Parathyroid adenoma (tissue), 2 donors: ENCODE results near the gene PRDM15.

Source experiments
- H2AFZ ChIP-seq: fragments of 300-600 bp; sonication (generic); one replicate; pipeline ENCODE4 v1.7.0; 2017; ENCODE audit warnings: antibody characterized with exemption, mild to moderate bottlenecking
- H3K27ac ChIP-seq: fragments of 300-600 bp; sonication (generic); one replicate; pipeline ENCODE4 v1.7.0; 2017
- H3K27me3 ChIP-seq: fragments of 300-600 bp; sonication (generic); one replicate; pipeline ENCODE4 v1.7.0; 2017; ENCODE audit warnings: low read length; ENCODE audit not compliant: control insufficient read depth, insufficient read depth
- H3K36me3 ChIP-seq: fragments of 300-600 bp; sonication (generic); one replicate; pipeline ENCODE4 v1.7.0; 2017; ENCODE audit warnings: low read length; ENCODE audit not compliant: control insufficient read depth, insufficient read depth
- H3K4me1 ChIP-seq: fragments of 300-600 bp; sonication (generic); one replicate; pipeline ENCODE4 v1.7.0; 2017; ENCODE audit warnings: control low read depth
- H3K4me2 ChIP-seq: fragments of 300-600 bp; sonication (generic); one replicate; pipeline ENCODE4 v1.7.0; 2017; ENCODE audit warnings: low read length
- H3K4me3 ChIP-seq: fragments of 300-600 bp; sonication (generic); one replicate; pipeline ENCODE4 v1.7.0; 2017; ENCODE audit warnings: low read depth, low read length
- H3K79me2 ChIP-seq: fragments of 300-600 bp; sonication (generic); one replicate; pipeline ENCODE4 v1.7.0; 2017; ENCODE audit warnings: control low read depth
- H3K9ac ChIP-seq: fragments of 300-600 bp; sonication (generic); one replicate; pipeline ENCODE4 v1.7.0; 2017; ENCODE audit warnings: mild to moderate bottlenecking
- H3K9me3 ChIP-seq: fragments of 300-600 bp; sonication (generic); one replicate; pipeline ENCODE4 v1.7.0; 2017; ENCODE audit warnings: low read length; ENCODE audit not compliant: control insufficient read depth
- TF ChIP-seq, protein P1 (sequence below): fragments of 300-600 bp; sonication (generic); IDR thresholded peaks from one replicate; pipeline ENCODE4 v1.7.0; 2017; ENCODE audit warnings: antibody characterized with exemption, mild to moderate bottlenecking
- donor health status: primary hyperparathyroidism.

The PRDM15 gene

DNA sequence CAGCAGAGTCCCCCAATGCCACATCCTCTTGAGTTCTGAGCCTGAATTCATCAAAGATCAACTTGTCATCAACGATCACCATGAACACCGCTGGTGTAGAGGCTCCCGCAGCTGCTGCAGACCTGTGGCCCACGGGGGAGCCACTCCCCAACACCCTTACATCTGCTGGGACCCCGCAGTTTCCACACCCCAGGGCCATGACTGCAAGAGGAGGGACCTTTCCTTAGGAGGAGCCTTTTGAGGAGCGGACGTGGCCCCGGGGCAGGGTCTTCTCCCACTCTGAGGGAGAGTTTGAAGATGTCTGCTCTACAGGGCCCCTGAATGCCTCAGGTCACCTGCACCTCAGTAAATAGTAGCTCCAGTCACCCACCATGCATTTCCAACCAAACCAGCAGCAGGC lies 2.7 kb downstream of the PRDM15 start:
- no peaks in the 10 kb centered on the region for H3K36me3 ChIP-seq
- H3K27ac ChIP-seq: no peak overlapping the region
- no peaks in the 10 kb centered on the region for H3K27me3 ChIP-seq
- no peak overlapping the region for H3K9ac ChIP-seq
- H3K9me3 ChIP-seq: no peaks in the 10 kb centered on the region
- no peak overlapping the region for H3K4me2 ChIP-seq
- H3K4me3 ChIP-seq: no peak overlapping the region
- no peak overlapping the region for H2AFZ ChIP-seq
- H3K4me1 ChIP-seq: no peaks in the 10 kb centered on the region
- TF ChIP-seq, protein P1, sequence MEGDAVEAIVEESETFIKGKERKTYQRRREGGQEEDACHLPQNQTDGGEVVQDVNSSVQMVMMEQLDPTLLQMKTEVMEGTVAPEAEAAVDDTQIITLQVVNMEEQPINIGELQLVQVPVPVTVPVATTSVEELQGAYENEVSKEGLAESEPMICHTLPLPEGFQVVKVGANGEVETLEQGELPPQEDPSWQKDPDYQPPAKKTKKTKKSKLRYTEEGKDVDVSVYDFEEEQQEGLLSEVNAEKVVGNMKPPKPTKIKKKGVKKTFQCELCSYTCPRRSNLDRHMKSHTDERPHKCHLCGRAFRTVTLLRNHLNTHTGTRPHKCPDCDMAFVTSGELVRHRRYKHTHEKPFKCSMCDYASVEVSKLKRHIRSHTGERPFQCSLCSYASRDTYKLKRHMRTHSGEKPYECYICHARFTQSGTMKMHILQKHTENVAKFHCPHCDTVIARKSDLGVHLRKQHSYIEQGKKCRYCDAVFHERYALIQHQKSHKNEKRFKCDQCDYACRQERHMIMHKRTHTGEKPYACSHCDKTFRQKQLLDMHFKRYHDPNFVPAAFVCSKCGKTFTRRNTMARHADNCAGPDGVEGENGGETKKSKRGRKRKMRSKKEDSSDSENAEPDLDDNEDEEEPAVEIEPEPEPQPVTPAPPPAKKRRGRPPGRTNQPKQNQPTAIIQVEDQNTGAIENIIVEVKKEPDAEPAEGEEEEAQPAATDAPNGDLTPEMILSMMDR: no peak
- H3K79me2 ChIP-seq: peaks cover 2% of the 10 kb centered on the region

DNA sequence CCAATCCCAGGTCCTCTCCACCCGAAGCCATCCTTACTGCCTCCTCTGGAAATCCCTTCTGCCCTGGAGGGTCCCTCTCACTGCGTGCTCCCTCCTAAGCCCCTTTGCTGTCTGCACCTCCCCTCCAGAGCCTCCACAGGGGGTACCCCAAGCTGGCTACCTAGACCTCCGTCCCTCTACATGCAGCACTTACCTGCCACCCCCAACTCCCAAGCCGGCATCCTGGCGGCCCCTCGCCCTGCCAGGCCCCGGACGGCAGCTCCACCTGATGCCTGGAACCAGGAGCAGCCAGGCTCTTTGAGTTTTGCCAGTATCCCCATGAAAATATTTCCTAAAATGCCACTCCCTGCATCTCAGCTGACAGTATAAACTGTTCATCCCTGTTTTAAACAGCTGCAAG lies 4.1 kb downstream of the PRDM15 start:
- Histone ChIP-seq H3K36me3 (no peaks in the 10 kb centered on the region), H3K9me3 (no peaks in the 10 kb centered on the region), H3K4me3 (no peak overlapping the region), H3K27me3 (no peaks in the 10 kb centered on the region), H3K4me2 (no peak overlapping the region), H3K4me1 (no peaks in the 10 kb centered on the region), H3K79me2 (peaks cover 2% of the 10 kb centered on the region), H2AFZ (no peak overlapping the region), H3K9ac (no peak overlapping the region), H3K27ac (no peak overlapping the region)
- TF ChIP-seq, protein P1: no peak

DNA sequence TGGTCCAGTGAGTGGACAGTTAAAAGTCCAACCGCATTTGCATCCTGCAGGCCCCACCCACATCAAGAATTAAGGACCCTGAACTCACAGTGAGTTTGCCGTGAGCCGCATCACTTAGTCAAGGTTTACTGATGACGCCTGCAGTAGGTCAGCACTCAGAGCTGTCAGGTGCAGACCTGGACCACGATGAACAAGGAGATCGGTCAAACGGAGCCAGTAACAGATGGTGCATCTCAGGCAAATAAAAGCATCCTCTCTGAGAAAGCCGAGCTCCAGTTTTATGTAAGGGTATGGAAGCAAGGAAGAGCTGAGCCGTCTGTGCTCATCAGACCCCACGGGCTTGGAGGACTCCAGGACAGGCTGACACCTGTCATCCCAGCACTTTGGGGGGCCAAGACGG lies 4.5 kb downstream of the PRDM15 start:
- Histone ChIP-seq H3K79me2 (peaks cover 2% of the 10 kb centered on the region), H3K4me3 (no peak overlapping the region), H3K9me3 (no peaks in the 10 kb centered on the region), H3K27ac (no peak overlapping the region), H3K27me3 (no peaks in the 10 kb centered on the region), H3K9ac (no peak overlapping the region), H3K4me2 (no peak overlapping the region), H3K36me3 (no peaks in the 10 kb centered on the region), H2AFZ (no peak overlapping the region), H3K4me1 (no peaks in the 10 kb centered on the region)
- TF ChIP-seq, protein P1: no peak

DNA sequence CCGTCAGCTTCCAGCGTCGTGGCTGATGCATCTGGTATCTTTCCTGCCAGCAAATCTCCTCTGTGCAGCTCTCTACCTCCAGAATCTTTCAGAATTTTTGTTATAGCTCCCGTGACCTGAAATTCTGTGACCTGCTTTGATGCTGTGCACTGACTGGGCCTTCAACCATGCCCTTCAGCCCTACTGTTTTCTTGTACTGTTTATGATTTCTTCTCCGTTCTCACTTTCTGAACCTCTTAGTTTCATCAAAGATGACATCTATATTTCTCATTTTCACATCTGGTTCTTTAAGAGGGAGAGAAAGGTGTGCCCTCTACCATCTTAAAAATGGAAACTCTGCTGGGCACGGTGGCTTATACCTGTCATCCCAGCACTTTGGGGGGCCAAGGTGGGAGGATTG lies 5.7 kb downstream of the PRDM15 start:
- Histone ChIP-seq H3K4me1 (no peaks in the 10 kb centered on the region), H3K9me3 (no peaks in the 10 kb centered on the region), H3K4me3 (no peak overlapping the region), H3K27ac (no peak overlapping the region), H3K4me2 (no peak overlapping the region), H3K9ac (no peak overlapping the region), H3K36me3 (no peaks in the 10 kb centered on the region), H2AFZ (no peak overlapping the region), H3K27me3 (no peaks in the 10 kb centered on the region), H3K79me2 (peaks cover 1% of the 10 kb centered on the region)
- TF ChIP-seq, protein P1: no peak

DNA sequence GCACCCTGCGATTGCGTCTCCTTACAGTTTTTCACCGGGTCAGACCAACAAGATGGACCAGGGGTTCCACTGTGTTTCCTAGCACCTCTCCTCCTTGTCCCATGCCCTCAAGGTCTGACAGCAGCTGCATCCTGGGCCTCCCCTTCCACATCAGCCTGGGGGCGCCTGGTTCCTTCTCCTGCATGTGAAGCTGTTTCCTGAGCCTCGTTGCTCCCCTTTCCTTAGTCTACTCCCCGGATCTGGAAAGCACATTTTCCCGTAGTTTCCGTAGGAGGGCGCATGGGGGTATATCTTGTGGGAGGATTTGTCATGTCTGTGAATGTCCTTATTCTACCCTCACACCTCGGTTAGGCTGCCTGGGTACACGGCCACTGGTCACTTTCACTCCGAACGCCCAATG lies 6.1 kb downstream of the PRDM15 start:
- no peaks in the 10 kb centered on the region for H3K27me3 ChIP-seq
- H3K27ac ChIP-seq: no peak overlapping the region
- no peaks in the 10 kb centered on the region for H3K9me3 ChIP-seq
- H3K79me2 ChIP-seq: no peaks in the 10 kb centered on the region
- TF ChIP-seq, protein P1: no peak
- H3K36me3 ChIP-seq: no peaks in the 10 kb centered on the region
- no peak overlapping the region for H3K4me3 ChIP-seq
- H3K4me2 ChIP-seq: no peak overlapping the region
- no peak overlapping the region for H2AFZ ChIP-seq
- H3K4me1 ChIP-seq: no peaks in the 10 kb centered on the region
- no peak overlapping the region for H3K9ac ChIP-seq
